GM23248 (cell line): Measurements from ENCODE around the gene EFNA1.

Source experiments
- EZH2 ChIP-seq: fragments of 200-600 bp; sonication (generic); IDR thresholded peaks from 2 replicates; pipeline ENCODE4 v1.6.1; 2018; ENCODE audit warnings: antibody characterized with exemption, mild to moderate bottlenecking; ENCODE audit not compliant: insufficient read depth, poor library complexity, severe bottlenecking
- EZH2phosphoT487 ChIP-seq: fragments of 200-600 bp; sonication (generic); IDR thresholded peaks from 2 replicates; pipeline ENCODE4 v1.6.1; 2018; ENCODE audit warnings: antibody characterized with exemption, moderate library complexity, mild to moderate bottlenecking, low read depth; ENCODE audit not compliant: insufficient read depth

DNA sequence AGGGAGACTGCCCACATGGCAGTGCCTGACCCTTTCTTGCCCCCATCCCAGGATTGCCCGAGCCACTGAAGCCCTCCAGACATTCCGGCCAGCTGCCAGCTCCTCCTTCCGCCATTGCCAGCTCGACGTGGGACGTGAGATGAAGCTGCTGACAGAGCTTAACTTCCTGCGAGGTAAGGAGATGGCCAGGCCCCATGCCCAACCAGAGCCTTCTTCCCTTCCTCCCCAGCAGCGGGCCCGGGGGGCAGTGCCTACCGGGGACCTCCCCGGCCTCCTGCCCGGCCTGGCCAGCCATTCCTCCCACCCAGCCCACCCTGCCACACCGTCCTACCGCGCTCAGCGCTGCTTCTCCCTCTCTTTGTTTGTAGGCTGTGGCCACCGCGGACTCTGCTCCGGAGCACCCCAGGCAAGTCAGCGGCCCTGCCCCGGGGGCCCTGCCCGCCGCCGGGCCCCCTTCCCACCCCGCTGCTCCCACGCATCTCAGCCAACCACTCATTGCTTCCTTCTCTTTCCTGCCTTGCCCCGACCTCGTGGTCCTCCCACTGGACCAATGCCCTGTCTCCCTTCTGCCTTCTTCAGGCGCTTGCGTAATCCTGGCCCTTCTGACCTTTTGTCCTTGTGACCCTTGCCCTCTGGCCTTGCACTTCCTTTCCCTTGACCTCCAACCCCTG is 50.9 kb downstream of the EFNA1 start:
- TF ChIP-seq EZH2phosphoT487 (no peak), EZH2 (no peak)
